Trophoblast cell (in vitro differentiated cells and primary cell): Measurements from ENCODE around the gene HDAC9.

Experiments
- DNase-seq, 2 donors: peaks; one replicate each; pipeline ENCODE4 v3.0.0-alpha.2; 2016
- H2AFZ ChIP-seq: 2 replicates; pipeline ENCODE4 v1.6.1; 2013; ENCODE audit warnings: low read length, moderate library complexity, mild to moderate bottlenecking; ENCODE audit not compliant: insufficient read depth, poor library complexity
- H2AK5ac ChIP-seq: 2 replicates; pipeline ENCODE4 v1.6.1; 2013; ENCODE audit warnings: mild to moderate bottlenecking, low read length
- H2BK120ac ChIP-seq: 2 replicates; pipeline ENCODE4 v1.6.1; 2013; ENCODE audit warnings: low read length, mild to moderate bottlenecking, moderate library complexity; ENCODE audit not compliant: insufficient read depth, poor library complexity
- H2BK12ac ChIP-seq: 2 replicates; pipeline ENCODE4 v1.6.1; 2013; ENCODE audit warnings: mild to moderate bottlenecking, low read length, moderate library complexity
- H2BK5ac ChIP-seq: 2 replicates; pipeline ENCODE4 v1.6.1; 2013; ENCODE audit warnings: low read length, low read depth, moderate library complexity, mild to moderate bottlenecking; ENCODE audit not compliant: poor library complexity
- H3K14ac ChIP-seq: 2 replicates; pipeline ENCODE4 v1.6.1; 2013; ENCODE audit warnings: mild to moderate bottlenecking, low read length
- H3K18ac ChIP-seq: 2 replicates; pipeline ENCODE4 v1.6.1; 2013; ENCODE audit warnings: mild to moderate bottlenecking, low read length
- H3K23ac ChIP-seq: 2 replicates; pipeline ENCODE4 v1.6.1; 2013; ENCODE audit warnings: low read length
- H3K27ac ChIP-seq: 2 replicates; pipeline ENCODE4 v1.5.1; 2013; ENCODE audit warnings: low read depth, mild to moderate bottlenecking, inconsistent platforms, low read length, moderate library complexity
- H3K27me3 ChIP-seq: 2 replicates; pipeline ENCODE4 v1.6.1; 2013; ENCODE audit warnings: inconsistent platforms, mild to moderate bottlenecking, low read length, moderate library complexity; ENCODE audit not compliant: insufficient read depth
- H3K36me3 ChIP-seq, 2 experiments: 1 replicate in 1 of 2; 2 replicates in 1 of 2; pipeline ENCODE4 v1.6.1; 2013; ENCODE audit warnings: low read length in 2 of 2, mild to moderate bottlenecking in 2 of 2, moderate library complexity in 1 of 2; ENCODE audit not compliant: insufficient read depth in 2 of 2, control insufficient read depth in 1 of 2
- H3K4ac ChIP-seq: 2 replicates; pipeline ENCODE4 v1.6.1; 2013; ENCODE audit warnings: low read depth, mild to moderate bottlenecking, low read length, moderate library complexity
- H3K4me1 ChIP-seq, 2 experiments: 1 replicate in 1 of 2; 2 replicates in 1 of 2; pipeline ENCODE4 v1.6.1; 2013; ENCODE audit warnings: low read length in 2 of 2, mild to moderate bottlenecking in 2 of 2, moderate library complexity in 1 of 2; ENCODE audit not compliant: insufficient read depth in 2 of 2, control insufficient read depth in 1 of 2
- H3K4me2 ChIP-seq: 2 replicates; pipeline ENCODE4 v1.6.1; 2013; ENCODE audit warnings: inconsistent platforms, mild to moderate bottlenecking, low read length, moderate library complexity
- H3K4me3 ChIP-seq: 2 replicates; pipeline ENCODE4 v1.5.1; 2013; ENCODE audit warnings: mild to moderate bottlenecking, low read depth, low read length, inconsistent platforms
- H3K79me1 ChIP-seq: one replicate; pipeline ENCODE4 v1.6.1; 2013; ENCODE audit warnings: low read length
- H3K79me2 ChIP-seq: 2 replicates; pipeline ENCODE4 v1.6.1; 2013; ENCODE audit warnings: low read length, mild to moderate bottlenecking; ENCODE audit not compliant: control insufficient read depth, insufficient read depth, poor library complexity
- H3K9ac ChIP-seq: 2 replicates; pipeline ENCODE4 v1.6.1; 2013; ENCODE audit warnings: mild to moderate bottlenecking, low read length
- H3K9me3 ChIP-seq: 2 replicates; pipeline ENCODE4 v1.6.1; 2013; ENCODE audit warnings: low read depth, mild to moderate bottlenecking, control low read depth, inconsistent platforms, low read length; ENCODE audit not compliant: insufficient read depth
- H4K12ac ChIP-seq: 2 replicates; pipeline ENCODE4 v1.6.1; 2013; ENCODE audit warnings: low read depth, mild to moderate bottlenecking, low read length, moderate library complexity
- H4K8ac ChIP-seq: 2 replicates; pipeline ENCODE4 v1.6.1; 2013; ENCODE audit warnings: low read depth, mild to moderate bottlenecking, low read length, moderate library complexity
- H4K91ac ChIP-seq: one replicate; pipeline ENCODE4 v1.6.1; 2013; ENCODE audit warnings: low read depth, mild to moderate bottlenecking, low read length, moderate library complexity
- WGBS: extraction: QIAGEN DNeasy Blood & Tissue Kit; methylation state at CpG from one replicate; pipeline ENCODE4 v1.1.7; 2013; ENCODE audit warnings: missing lambda C conversion rate; ENCODE audit not compliant: insufficient read length, insufficient coverage; ENCODE audit errors: extremely low coverage; 5-methylcytosine and 5-hydroxymethylcytosine counted together

The HDAC9 gene

DNA sequence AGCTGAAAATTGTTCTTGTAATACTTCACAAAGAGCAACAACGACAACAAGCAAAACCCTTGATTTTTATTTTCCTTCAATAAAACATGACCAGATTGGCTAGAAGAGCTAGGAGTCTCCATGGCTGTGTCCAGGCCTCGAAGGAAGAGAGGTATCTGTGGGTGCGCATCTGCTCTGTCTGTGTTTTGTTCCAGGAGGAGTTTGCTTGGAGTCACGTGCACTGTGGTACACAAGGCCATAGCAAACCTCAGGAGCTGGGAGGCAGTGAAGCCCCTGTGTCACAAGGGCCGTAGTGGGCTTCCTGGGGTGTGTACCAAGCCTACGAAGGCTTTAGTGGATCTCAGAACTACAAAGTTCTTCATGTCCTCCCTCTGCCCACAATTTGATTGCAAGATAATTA lies 350.2 kb downstream of the HDAC9 start:
- H2AK5ac ChIP-seq: no peak overlapping the region
- H3K4ac ChIP-seq: no peak overlapping the region
- H3K14ac ChIP-seq: no peak overlapping the region
- DNase-seq: no peak
- no peaks in the 10 kb centered on the region for H3K9me3 ChIP-seq
- H2BK5ac ChIP-seq: no peak overlapping the region
- H2AFZ ChIP-seq: no peak overlapping the region
- H3K4me3 ChIP-seq: no peak overlapping the region
- no peak overlapping the region for H3K27ac ChIP-seq
- WGBS: no CpG with 5 or more reads among the region's 6 CpGs
- H4K91ac ChIP-seq: no peak overlapping the region
- no peak overlapping the region for H4K12ac ChIP-seq
- H4K8ac ChIP-seq: no peak overlapping the region
- H3K79me2 ChIP-seq: no peaks in the 10 kb centered on the region
- H3K23ac ChIP-seq: no peak overlapping the region
- H3K27me3 ChIP-seq: no peaks in the 10 kb centered on the region
- no peak overlapping the region for H3K4me2 ChIP-seq
- no peak overlapping the region for H3K9ac ChIP-seq
- no peak overlapping the region for H2BK120ac ChIP-seq
- H3K18ac ChIP-seq: no peak overlapping the region
- H3K79me1 ChIP-seq: no peaks in the 10 kb centered on the region
- no peak overlapping the region for H2BK12ac ChIP-seq
- H3K4me1 ChIP-seq: peaks cover 2 to 3% of the 10 kb centered on the region in 2 experiments
- H3K36me3 ChIP-seq: no peaks in the 10 kb centered on the region

DNA sequence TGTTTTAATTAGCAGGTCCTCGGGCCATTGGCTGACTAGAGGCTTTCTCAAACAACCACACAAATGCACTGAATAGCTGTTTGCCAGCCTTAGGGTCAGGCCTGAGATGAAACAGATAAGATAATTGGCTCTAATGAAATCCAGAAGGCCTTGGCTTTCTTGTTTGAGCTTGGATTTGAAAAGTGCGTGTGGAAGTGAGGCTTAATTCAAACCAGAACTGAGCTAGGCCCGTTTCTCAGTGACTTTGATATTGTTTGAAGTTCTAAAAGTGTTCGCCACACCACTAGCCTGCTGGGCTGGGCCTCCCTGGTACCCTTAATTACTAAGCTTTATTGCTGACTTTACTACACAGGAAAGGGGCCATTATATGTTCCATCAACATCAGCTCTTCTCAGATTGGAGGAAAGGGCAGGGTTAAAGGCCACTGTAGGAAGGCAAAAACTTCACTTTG lies 351.2 kb downstream of the HDAC9 start:
- Histone ChIP-seq H4K8ac (no peak overlapping the region), H3K4ac (no peak overlapping the region), H3K36me3 (no peaks in the 10 kb centered on the region), H3K9ac (no peak overlapping the region), H2BK12ac (no peak overlapping the region), H3K4me2 (no peak overlapping the region), H2AK5ac (no peak overlapping the region), H3K4me1 (peaks cover 2 to 3% of the 10 kb centered on the region in 2 experiments), H3K18ac (no peak overlapping the region), H3K9me3 (no peaks in the 10 kb centered on the region), H3K14ac (no peak overlapping the region), H3K4me3 (no peak overlapping the region), H3K79me2 (no peaks in the 10 kb centered on the region), H3K27ac (no peak overlapping the region), H2AFZ (no peak overlapping the region), H2BK5ac (no peak overlapping the region), H2BK120ac (no peak overlapping the region), H4K91ac (no peak overlapping the region), H3K23ac (no peak overlapping the region), H3K79me1 (no peaks in the 10 kb centered on the region), H3K27me3 (no peaks in the 10 kb centered on the region), H4K12ac (no peak overlapping the region)
- no CpG with 5 or more reads among the region's 4 CpGs for WGBS
- DNase-seq: no peak

DNA sequence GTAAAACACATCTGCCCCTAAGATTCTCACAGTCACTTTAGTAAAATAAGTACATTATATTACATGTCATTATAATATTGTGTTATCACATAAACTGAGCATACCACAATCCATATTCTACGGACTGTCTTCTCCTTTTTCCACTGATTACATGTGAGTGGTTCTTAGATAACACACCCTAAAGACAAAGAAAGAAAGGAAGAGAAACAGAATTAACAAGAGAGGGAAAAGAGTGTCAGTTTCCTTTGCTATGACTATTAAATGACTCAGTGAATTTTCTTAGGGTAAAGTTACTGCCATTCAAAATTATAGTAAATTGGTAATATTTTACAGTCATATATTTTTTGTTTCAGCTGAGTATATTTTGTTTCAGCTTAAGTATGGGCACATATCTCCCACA lies 353.6 kb downstream of the HDAC9 start:
- Histone ChIP-seq H3K36me3 (no peaks in the 10 kb centered on the region), H4K12ac (no peak overlapping the region), H4K91ac (no peak overlapping the region), H3K4me2 (no peak overlapping the region), H2BK120ac (no peak overlapping the region), H2AFZ (no peak overlapping the region), H3K27ac (no peak overlapping the region), H3K18ac (no peak overlapping the region), H2BK5ac (no peak overlapping the region), H4K8ac (no peak overlapping the region), H2AK5ac (no peak overlapping the region), H3K27me3 (no peaks in the 10 kb centered on the region), H3K4me3 (no peak overlapping the region), H3K9ac (no peak overlapping the region), H3K23ac (no peak overlapping the region), H3K79me1 (no peaks in the 10 kb centered on the region), H3K9me3 (no peaks in the 10 kb centered on the region), H3K14ac (no peak overlapping the region), H2BK12ac (no peak overlapping the region), H3K4me1 (peaks cover 2 to 3% of the 10 kb centered on the region in 2 experiments), H3K79me2 (no peaks in the 10 kb centered on the region), H3K4ac (no peak overlapping the region)
- no peak for DNase-seq
- no CpG with 5 or more reads among the region's 1 CpG for WGBS

GRCh38 chr7:18855796-18856195 lies 360.2 kb downstream of the HDAC9 start:
- Histone ChIP-seq H2BK120ac (no peak overlapping the region), H3K18ac (no peak overlapping the region), H4K91ac (no peak overlapping the region), H3K27me3 (no peaks in the 10 kb centered on the region), H2AK5ac (no peak overlapping the region), H3K9ac (no peak overlapping the region), H3K27ac (no peak overlapping the region), H4K8ac (no peak overlapping the region), H2BK12ac (no peak overlapping the region), H3K9me3 (no peaks in the 10 kb centered on the region), H3K4me1 (no peaks in the 10 kb centered on the region), H3K79me2 (no peaks in the 10 kb centered on the region), H4K12ac (no peak overlapping the region), H3K23ac (no peak overlapping the region), H3K36me3 (no peaks in the 10 kb centered on the region), H3K4me2 (no peak overlapping the region), H3K14ac (no peak overlapping the region), H3K79me1 (no peaks in the 10 kb centered on the region), H2BK5ac (no peak overlapping the region), H3K4me3 (no peak overlapping the region), H2AFZ (no peak overlapping the region), H3K4ac (no peak overlapping the region)
- no peak for DNase-seq
- no CpG with 5 or more reads among the region's 4 CpGs for WGBS
